Aorta (tissue), 5 donors: Measurements from ENCODE around the gene IL1RAP. TPM values are rescaled to one million over a fixed set of nuclear protein-coding genes. Genes with fewer than 3 reads are reported as not detected.

Experiments
- ATAC-seq: fragments of 200-7000 bp; cut with Tn5 transposase; one replicate; pipeline ENCODE4 v1.9.1; 2022; ENCODE audit warnings: moderate library complexity; ENCODE audit not compliant: low FRiP score
- DNase-seq, 2 donors: peaks; one replicate each; pipeline ENCODE4 v3.0.0-alpha.2; 2020
- H3K27ac ChIP-seq, 2 donors: one replicate each; pipeline ENCODE4 v1.5.1; 2013; ENCODE audit warnings: low read length in 2 of 2, mild to moderate bottlenecking in 2 of 2, moderate library complexity in 2 of 2, control low read depth in 1 of 2, inconsistent platforms in 1 of 2, low read depth in 1 of 2
- H3K27me3 ChIP-seq, 2 donors: one replicate each; pipeline ENCODE4 v1.6.1; 2013; ENCODE audit warnings: control low read depth in 1 of 2, low read length in 1 of 2, mild to moderate bottlenecking in 1 of 2, moderate library complexity in 1 of 2; ENCODE audit not compliant: insufficient read depth in 2 of 2, control insufficient read depth in 1 of 2
- H3K36me3 ChIP-seq, 2 donors: one replicate each; pipeline ENCODE4 v1.6.1; 2013; ENCODE audit warnings: control low read depth in 1 of 2, low read length in 1 of 2, mild to moderate bottlenecking in 1 of 2; ENCODE audit not compliant: insufficient read depth in 2 of 2, control insufficient read depth in 1 of 2
- H3K4me1 ChIP-seq, 2 donors: one replicate each; pipeline ENCODE4 v1.6.1; 2013; ENCODE audit warnings: low read length in 2 of 2, control low read depth in 1 of 2, mild to moderate bottlenecking in 1 of 2, moderate library complexity in 1 of 2; ENCODE audit not compliant: insufficient read depth in 2 of 2, control insufficient read depth in 1 of 2
- H3K4me3 ChIP-seq, 2 donors: one replicate each; pipeline ENCODE4 v1.5.1; 2013; ENCODE audit warnings: low read length in 2 of 2, control low read depth in 1 of 2, mild to moderate bottlenecking in 1 of 2
- H3K9me3 ChIP-seq: one replicate; pipeline ENCODE4 v1.6.1; 2013; ENCODE audit warnings: mild to moderate bottlenecking, low read length; ENCODE audit not compliant: control insufficient read depth
- WGBS, 2 donors: extraction: QIAGEN DNeasy Blood & Tissue Kit; methylation state at CpG; one replicate each; pipeline ENCODE4 v1.1.7; 2013; 5-methylcytosine and 5-hydroxymethylcytosine counted together
- intact Hi-C, 2 donors: fragments of 100-400 bp; cut with DNase I; formaldehyde crosslinking; loops; one replicate each; pipeline versions ENCODE4 v1.14.2 to v1.15.0; 2022
- polyA plus RNA-seq, 2 donors: library from polyadenylated mRNA; stranded (reverse); fragments of 200-250 nt; gene quantifications; one replicate each; pipeline ENCODE4 v1.2.3, GENCODE V29; 2013
- total RNA-seq, 2 donors: library from RNA; stranded (reverse); fragmentation: NEBNext Ultra II Directional; extraction: Animal tissue kit (Norgen Biotek cat#: 25700); gene quantifications; one replicate each; pipeline ENCODE4 v1.2.1, GENCODE V29; 2021
- donor health status: healthy with polysubstance abuse.
- donor health status: Bipolar disorder and iron deficiency.
- donor health status: DM: no; HTN: no; CAD: no.
- donor health status: DM: no; HTN: no; CAD: no.
- donor health status: DM: yes; HTN: yes; CAD: no.

The IL1RAP gene
- total and polyA plus RNA-seq, 4 donors = 2.5 to 19.1 (median 10.0) TPM

DNA sequence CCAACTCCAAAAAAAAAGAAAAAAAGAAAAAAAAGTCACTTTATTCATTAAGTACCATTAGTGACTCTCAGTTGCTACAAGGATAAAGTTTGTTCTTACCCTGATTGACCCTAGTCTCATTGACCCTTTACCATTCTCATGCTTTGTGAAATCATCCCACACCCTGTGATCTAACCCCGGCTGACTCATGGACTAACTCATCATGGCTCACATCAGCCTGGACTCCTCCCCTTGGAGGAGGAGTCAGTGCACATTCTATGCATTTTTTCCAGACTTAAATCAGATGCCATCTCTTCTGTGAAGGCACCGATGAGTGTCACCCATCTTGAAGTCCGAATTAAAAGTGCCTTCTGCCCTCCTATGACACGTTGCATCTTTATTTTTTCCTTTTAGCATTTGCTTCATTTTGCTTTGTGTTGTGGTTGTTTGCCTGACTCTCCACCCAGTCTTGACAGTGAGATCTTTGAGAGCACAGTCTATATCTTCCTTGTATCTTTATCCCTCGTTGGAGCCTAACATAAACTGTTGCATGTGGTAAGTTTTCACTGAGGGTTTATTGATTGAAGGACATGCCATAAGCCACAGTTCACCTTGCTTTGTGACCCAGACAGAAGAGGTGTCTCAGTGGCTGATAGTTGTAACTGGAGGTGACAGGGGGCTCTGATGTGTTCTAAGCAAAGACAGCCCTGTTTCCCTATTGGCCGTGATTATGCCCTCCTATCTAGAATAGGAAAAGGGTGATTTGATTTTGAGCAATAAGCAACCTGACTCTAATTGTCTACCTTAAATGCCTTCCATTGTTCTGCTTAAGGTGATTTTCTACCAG lies 72.1 kb downstream of the IL1RAP start:
- DNase-seq = no peak
- Histone ChIP-seq H3K36me3 (no peaks in the 10 kb centered on the region), H3K4me3 (no peak overlapping the region), H3K9me3 (no peaks in the 10 kb centered on the region), H3K4me1 (peaks cover 0 to 4% of the 10 kb centered on the region in 2 donors), H3K27ac (no peak overlapping the region), H3K27me3 (no peaks in the 10 kb centered on the region)
- WGBS, 2 donors = 79 to 82% methylated on average over 6 of the region's 6 CpGs
- intact Hi-C loops = no loop called here
- peak; percentile 61 for ATAC-seq

DNA sequence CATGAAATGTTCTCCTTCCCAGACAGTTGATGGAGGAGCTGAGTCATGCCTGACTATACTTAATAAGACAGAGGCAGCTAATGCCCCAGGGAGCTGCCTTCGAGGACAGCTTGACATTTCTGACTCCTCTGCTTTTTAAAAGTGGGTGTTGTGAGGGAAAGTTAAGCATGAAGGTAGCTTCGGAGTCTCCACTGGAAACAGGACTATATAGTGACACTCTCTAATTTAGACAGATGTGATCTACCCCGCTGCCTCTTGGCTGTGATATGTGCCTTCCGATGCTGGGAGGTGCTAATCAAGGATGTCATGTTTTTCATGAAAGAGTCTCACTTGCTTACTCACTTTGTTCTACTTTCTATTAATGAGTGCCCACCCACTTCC lies 72.7 kb downstream of the IL1RAP start:
- WGBS, 2 donors = 76% methylated on average over 4 of the region's 4 CpGs
- H3K36me3 ChIP-seq = no peaks in the 10 kb centered on the region
- H3K27me3 ChIP-seq = no peaks in the 10 kb centered on the region
- H3K4me3 ChIP-seq = no peak overlapping the region
- peaks cover 0 to 2% of the 10 kb centered on the region in 2 donors for H3K4me1 ChIP-seq
- intact Hi-C loops = no loop called here
- no peak overlapping the region for H3K27ac ChIP-seq
- DNase-seq = no peak
- no peak for ATAC-seq
- H3K9me3 ChIP-seq = no peaks in the 10 kb centered on the region

DNA sequence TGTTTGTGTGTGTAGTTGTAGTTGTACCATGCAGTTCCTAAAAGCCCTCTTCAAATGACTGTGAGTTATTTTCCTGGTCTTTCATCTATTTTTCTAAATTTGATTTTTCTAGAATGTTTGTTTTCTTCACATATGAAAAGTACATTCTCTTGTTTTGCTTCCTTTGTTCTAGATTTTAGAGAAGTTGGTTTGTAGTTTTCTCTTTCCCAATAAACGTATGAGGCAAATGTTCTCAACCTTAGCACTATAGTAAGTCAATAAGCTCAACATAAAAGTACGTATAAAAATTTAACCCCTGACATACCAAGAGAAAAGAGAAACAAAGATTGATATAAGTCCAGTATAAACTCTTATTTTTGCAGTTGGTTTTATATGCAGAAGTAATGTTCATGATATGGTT lies 74.7 kb downstream of the IL1RAP start:
- ATAC-seq = no peak
- intact Hi-C loops = no loop called here
- WGBS, 2 donors = 63 to 64% methylated on average over 2 of the region's 2 CpGs

DNA sequence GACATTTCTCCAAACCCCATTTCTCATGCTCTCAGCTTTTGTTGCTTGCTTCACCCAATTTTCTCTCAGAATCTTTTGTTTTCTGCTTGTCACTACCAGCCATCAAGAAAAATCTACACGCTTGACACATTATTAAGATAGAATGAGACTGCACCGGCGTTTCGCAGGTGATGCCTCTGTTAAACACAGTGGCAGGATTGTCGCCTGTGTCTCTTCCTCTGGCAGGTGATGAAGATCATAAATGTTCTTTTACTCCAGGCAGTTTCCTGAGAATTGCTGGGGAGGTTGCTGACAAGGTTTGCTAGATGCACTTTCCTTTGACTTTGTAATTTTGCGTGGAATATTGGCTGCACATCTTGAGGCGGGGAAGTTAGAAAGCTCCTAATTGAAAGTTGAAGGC lies 75.4 kb downstream of the IL1RAP start:
- intact Hi-C loops = no loop called here
- DNase-seq = no peak
- H3K36me3 ChIP-seq = no peaks in the 10 kb centered on the region
- H3K4me3 ChIP-seq = no peak overlapping the region
- peaks cover 0 to 2% of the 10 kb centered on the region in 2 donors for H3K4me1 ChIP-seq
- H3K9me3 ChIP-seq = no peaks in the 10 kb centered on the region
- no peak for ATAC-seq
- H3K27ac ChIP-seq = no peak overlapping the region
- 82 to 97% methylated on average over 7 of the region's 7 CpGs for WGBS, 2 donors
- no peaks in the 10 kb centered on the region for H3K27me3 ChIP-seq

More for the DNA sequence above, 74.7 kb downstream of the IL1RAP start:
- H3K9me3 ChIP-seq = no peaks in the 10 kb centered on the region
- H3K27me3 ChIP-seq = no peaks in the 10 kb centered on the region
- no peak overlapping the region for H3K4me3 ChIP-seq
- H3K27ac ChIP-seq = no peak overlapping the region
- peaks cover 0 to 2% of the 10 kb centered on the region in 2 donors for H3K4me1 ChIP-seq
- no peaks in the 10 kb centered on the region for H3K36me3 ChIP-seq
- DNase-seq = no peak

DNA sequence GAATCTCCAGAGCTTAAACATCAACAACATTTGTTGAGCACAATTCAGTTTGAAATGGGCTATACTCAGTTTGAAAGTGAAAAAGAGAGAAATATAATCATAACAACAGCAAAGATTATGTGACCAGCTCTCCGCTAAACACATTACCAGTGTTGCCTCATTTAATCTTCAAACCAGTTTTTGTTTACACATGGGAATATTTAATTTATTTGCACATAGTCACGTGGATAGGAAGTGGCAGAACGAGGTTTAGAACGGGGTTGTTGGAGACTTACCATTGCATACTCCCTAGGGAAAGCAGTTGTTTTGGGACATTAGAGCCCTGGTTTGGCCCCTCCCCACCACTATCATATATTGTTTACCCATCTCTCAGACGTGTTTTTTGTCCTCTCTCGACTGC lies 77.2 kb downstream of the IL1RAP start:
- 59 to 63% methylated on average over 6 of the region's 6 CpGs for WGBS, 2 donors
- DNase-seq (no peak), ATAC-seq (no peak)
- Histone ChIP-seq H3K36me3 (no peaks in the 10 kb centered on the region), H3K27me3 (no peaks in the 10 kb centered on the region), H3K27ac (no peak overlapping the region), H3K9me3 (no peaks in the 10 kb centered on the region), H3K4me1 (peaks cover 0 to 1% of the 10 kb centered on the region in 2 donors), H3K4me3 (no peak overlapping the region)
- intact Hi-C loops = no loop called here

DNA sequence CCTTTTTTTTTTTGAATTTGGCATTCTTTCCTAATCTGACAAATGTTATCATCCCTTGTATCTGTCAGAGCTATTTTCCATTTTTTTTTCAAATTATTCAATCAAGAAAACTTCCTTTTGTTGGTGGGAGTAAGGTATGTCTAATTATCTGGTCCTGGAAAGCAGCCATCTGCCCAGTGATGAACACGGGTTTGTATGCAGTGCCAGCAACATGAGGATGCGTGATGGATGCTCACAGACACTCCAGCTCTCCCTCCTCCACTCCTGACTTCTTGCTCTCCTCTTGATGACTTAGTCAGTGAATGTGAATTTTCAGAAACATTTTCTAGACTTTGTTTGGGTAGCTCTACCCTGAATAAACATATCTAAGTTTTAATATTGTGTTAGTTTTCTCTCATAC lies 79.2 kb downstream of the IL1RAP start:
- WGBS, 2 donors = 87 to 89% methylated on average over 2 of the region's 2 CpGs

DNA sequence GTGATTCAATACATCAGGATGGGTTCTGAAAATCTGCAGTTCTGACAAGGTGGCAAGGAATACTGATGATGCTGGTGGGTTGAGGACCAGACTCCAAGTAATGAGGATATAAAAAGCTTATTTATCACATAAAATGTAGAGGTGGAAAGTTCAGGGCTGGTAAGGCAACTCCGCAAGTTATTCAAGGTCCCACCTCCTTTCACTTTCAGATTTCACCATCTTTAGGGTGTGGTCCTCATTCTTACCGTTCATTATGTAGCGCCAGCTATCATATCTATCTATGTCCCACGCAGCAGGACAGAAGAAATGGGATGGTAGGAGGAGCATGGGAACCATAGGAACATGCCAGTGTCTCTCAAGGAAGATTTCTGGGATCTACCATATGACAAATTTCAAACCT lies 80.3 kb downstream of the IL1RAP start:
- intact Hi-C loops = no loop called here
- H3K36me3 ChIP-seq = no peaks in the 10 kb centered on the region
- no peak overlapping the region for H3K4me3 ChIP-seq
- no peak overlapping the region for H3K27ac ChIP-seq
- WGBS, 2 donors = 69 to 98% methylated on average over 4 of the region's 4 CpGs
- no peaks in the 10 kb centered on the region for H3K4me1 ChIP-seq
- ATAC-seq (no peak), DNase-seq (no peak)
- no peaks in the 10 kb centered on the region for H3K9me3 ChIP-seq
- no peaks in the 10 kb centered on the region for H3K27me3 ChIP-seq

More for the DNA sequence above, 79.2 kb downstream of the IL1RAP start:
- Histone ChIP-seq H3K27ac (no peak overlapping the region), H3K4me3 (no peak overlapping the region), H3K36me3 (no peaks in the 10 kb centered on the region), H3K9me3 (no peaks in the 10 kb centered on the region), H3K27me3 (no peaks in the 10 kb centered on the region), H3K4me1 (no peaks in the 10 kb centered on the region)
- DNase-seq (no peak), ATAC-seq (no peak)
- intact Hi-C loops = no loop called here

DNA sequence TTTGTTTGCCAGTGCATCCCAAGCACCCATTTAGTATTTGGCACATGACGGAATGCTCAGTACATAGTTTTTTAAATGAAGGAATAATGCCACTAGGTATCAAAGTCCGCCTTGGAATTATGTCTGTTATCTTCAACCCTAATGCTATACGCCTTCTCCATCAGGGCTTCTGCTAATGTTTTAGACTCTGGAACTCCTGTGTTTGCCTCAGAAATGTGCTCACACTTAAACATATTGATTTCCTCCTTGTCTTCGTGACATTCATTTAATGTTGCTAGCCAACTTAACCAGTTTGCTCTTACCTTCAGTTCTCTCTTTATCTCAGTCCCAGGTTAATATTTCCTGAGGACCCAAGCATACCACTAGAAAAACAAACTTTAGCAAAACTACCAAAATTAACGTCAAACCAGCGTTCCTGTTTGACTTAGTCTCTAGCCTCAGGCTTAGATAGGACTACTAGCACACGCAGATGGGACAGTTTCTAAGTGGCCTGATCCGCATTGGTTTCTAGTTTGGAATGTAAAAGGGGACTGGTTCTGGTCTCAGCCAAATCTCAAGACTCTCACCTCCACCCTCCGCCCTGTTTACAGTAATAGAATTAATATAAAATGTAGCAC lies 81.4 kb downstream of the IL1RAP start:
- H3K4me1 ChIP-seq = no peaks in the 10 kb centered on the region
- no peaks in the 10 kb centered on the region for H3K36me3 ChIP-seq
- DNase-seq (no peak), ATAC-seq (no peak)
- H3K4me3 ChIP-seq = no peak overlapping the region
- H3K27ac ChIP-seq = no peak overlapping the region
- intact Hi-C loops = no loop called here
- no peaks in the 10 kb centered on the region for H3K27me3 ChIP-seq
- no peaks in the 10 kb centered on the region for H3K9me3 ChIP-seq
- WGBS, 2 donors = 84 to 85% methylated on average over 9 of the region's 9 CpGs

DNA sequence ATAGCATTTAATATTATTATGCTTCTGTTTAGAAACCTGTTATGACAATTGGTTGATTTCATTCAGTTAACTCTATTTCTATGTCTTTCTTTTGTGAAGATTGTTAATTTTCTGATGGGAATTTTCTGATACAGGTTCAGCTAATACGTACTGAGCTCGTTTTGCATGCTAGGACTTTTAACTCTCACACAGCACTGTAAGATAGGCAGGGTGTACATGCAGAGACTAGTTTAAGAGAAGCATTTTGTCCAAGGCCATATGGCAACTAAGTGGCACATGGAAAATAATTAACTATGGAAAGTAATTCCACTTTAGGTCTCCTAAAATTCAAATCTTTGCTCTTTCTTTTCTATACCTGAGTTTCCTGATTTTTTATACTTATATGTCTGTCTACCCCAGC lies 81.9 kb downstream of the IL1RAP start:
- Histone ChIP-seq H3K4me3 (no peak overlapping the region), H3K36me3 (no peaks in the 10 kb centered on the region), H3K9me3 (no peaks in the 10 kb centered on the region), H3K4me1 (no peaks in the 10 kb centered on the region), H3K27ac (no peak overlapping the region), H3K27me3 (no peaks in the 10 kb centered on the region)
- WGBS, 2 donors = 80 to 88% methylated on average over 2 of the region's 2 CpGs
- intact Hi-C loops = no loop called here
- DNase-seq (no peak), ATAC-seq (no peak)
